ENCODE results near the gene IRF6.

IRF6 gene

DNA sequence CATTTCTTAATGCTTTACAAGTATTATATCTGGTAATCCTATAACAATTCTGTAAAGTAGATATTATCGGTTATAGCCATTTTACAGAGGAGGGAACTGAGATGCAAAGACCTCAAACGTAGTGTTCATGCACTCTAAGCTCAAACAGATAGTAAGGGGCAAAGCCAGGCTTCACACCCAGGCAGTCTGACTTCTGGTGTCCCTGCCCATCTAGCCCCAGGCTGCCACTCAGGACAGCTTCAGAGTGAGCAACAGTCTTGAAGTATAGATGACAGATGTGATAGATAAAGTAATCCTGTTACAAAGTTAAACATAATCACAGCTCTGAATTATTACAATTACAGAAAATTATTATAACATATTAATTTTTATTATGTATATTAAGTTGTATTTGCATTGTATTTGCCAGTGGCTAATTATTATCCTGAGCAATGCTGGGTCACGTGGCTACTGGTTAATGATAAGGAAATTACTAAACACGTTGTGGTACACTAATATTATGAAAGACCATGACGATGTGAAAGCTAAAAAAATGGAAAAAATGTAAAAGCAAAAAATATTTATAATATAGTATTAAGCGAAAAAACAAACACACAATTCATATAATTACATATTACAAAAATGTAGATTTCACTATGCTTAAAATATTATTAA is 56.1 kb downstream of the IRF6 start:
- Histone ChIP-seq H3K9me3 (ENCODE audit: insufficient read depth, low read length) (no peaks in the 10 kb centered on the region), H3K9ac (ENCODE audit: insufficient read length, low read depth) (no peak overlapping the region), H3K27me3 (ENCODE audit: insufficient read depth, insufficient read length) (no peaks in the 10 kb centered on the region), H3K4me1 (ENCODE audit: insufficient read depth, insufficient read length) (peaks cover 4% of the 10 kb centered on the region), H3K4me3 (ENCODE audit: insufficient read length, low read depth) (no peak overlapping the region), H3K36me3 (ENCODE audit: insufficient read depth, insufficient read length, low read length) (no peaks in the 10 kb centered on the region)
- no peak for DNase-seq (ENCODE audit: low read depth, low spot score)
- TF ChIP-seq ZNF274 (IDR thresholded peaks at IDR 0.05; ENCODE audit: low read depth, low read length) (no peak), SUZ12 (IDR thresholded peaks at IDR 0.05; ENCODE audit: extremely low read depth, insufficient read depth, insufficient read length) (no peak), YY1 (IDR thresholded peaks at IDR 0.05; ENCODE audit: insufficient read depth, insufficient read length) (no peak)

DNA sequence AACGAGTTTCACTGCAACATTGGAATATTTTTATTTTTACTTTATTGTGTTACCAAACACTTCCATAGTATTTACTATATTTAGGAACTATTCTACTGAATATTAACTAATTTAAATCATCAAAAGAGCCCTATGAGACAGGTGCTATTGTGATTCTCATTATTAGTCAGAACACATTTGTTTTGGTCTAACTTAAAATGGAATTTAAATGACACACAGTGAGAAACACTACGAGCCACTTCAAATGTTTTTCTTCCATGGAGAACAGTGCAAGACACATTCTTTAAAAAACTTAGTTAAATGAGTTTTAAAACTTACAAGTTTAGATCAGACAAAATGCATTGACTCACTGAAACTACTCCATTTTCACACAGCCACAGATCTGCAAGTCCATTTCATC is 56.7 kb downstream of the IRF6 start:
- TF ChIP-seq YY1 (IDR thresholded peaks at IDR 0.05; ENCODE audit: insufficient read depth, insufficient read length) (no peak), ZNF274 (IDR thresholded peaks at IDR 0.05; ENCODE audit: low read depth, low read length) (no peak), SUZ12 (IDR thresholded peaks at IDR 0.05; ENCODE audit: extremely low read depth, insufficient read depth, insufficient read length) (no peak)
- Histone ChIP-seq H3K36me3 (ENCODE audit: insufficient read depth, insufficient read length, low read length) (no peaks in the 10 kb centered on the region), H3K4me1 (ENCODE audit: insufficient read depth, insufficient read length) (peaks cover 4% of the 10 kb centered on the region), H3K9ac (ENCODE audit: insufficient read length, low read depth) (no peak overlapping the region), H3K9me3 (ENCODE audit: insufficient read depth, low read length) (no peaks in the 10 kb centered on the region), H3K4me3 (ENCODE audit: insufficient read length, low read depth) (no peak overlapping the region), H3K27me3 (ENCODE audit: insufficient read depth, insufficient read length) (no peaks in the 10 kb centered on the region)
- DNase-seq (ENCODE audit: low read depth, low spot score) = no peak

DNA sequence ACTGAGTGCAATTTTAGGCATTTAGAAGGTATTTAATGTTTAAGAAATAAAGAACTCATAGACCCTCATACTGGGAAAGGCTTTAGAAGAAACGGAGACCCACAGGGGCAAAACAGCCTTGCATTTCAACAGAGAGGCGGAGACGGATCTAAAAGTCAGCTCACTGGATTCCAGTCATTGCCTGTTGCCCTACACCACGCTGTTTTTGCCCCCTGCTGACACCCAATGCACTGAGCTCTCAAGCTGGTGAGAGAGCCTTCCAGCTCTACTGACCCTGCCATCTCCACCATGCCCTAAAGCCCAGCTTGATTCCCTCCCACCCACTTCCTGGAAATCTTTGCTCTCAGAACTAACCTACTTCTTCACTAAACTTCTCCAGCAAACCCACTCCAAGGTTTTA is 57.3 kb downstream of the IRF6 start:
- no peak for TF ChIP-seq YY1 (IDR thresholded peaks at IDR 0.05; ENCODE audit: insufficient read depth, insufficient read length)
- no peak for TF ChIP-seq ZNF274 (IDR thresholded peaks at IDR 0.05; ENCODE audit: low read depth, low read length)
- TF ChIP-seq SUZ12 (IDR thresholded peaks at IDR 0.05; ENCODE audit: extremely low read depth, insufficient read depth, insufficient read length) = no peak
- DNase-seq (ENCODE audit: low read depth, low spot score) = peak; percentile 9

DNA sequence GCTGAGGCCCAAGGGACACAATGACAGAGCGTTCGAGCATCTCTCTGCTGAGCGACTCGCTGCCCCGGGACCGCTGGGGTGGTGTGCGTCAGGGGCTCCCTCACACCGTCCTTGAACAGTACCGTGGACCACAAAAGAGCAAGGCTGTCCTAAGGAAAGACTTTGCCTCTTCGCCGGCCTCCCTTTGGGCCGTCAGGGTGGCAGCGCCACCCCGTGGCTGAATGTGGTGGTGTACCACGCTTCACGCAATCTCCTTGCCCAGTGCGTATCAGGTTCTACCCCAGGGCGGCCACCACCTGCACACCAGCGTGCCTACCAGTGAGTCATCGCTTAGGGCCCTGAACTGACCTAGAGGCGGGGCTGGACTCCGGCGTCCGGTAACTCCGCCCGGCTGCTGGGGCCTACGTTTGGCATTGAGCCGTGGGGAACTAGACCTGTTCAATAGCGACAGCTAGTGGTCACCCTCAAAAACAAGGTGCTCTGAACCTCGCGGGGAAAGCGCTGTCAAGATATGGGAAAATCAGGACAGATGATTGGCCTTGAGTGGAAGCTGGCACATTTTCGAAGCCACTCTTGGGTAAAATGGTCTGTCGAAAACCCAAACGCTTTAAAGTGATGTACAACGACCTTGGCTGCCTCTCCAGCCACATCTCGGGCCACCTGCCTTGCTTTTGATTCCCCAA is 58.2 kb downstream of the IRF6 start:
- H3K27me3 ChIP-seq (ENCODE audit: insufficient read depth, insufficient read length) = no peaks in the 10 kb centered on the region
- no peaks in the 10 kb centered on the region for H3K9me3 ChIP-seq (ENCODE audit: insufficient read depth, low read length)
- no peak for TF ChIP-seq ZNF274 (IDR thresholded peaks at IDR 0.05; ENCODE audit: low read depth, low read length)
- TF ChIP-seq YY1 (IDR thresholded peaks at IDR 0.05; ENCODE audit: insufficient read depth, insufficient read length) = no peak
- no peak for TF ChIP-seq SUZ12 (IDR thresholded peaks at IDR 0.05; ENCODE audit: extremely low read depth, insufficient read depth, insufficient read length)
- no peaks in the 10 kb centered on the region for H3K36me3 ChIP-seq (ENCODE audit: insufficient read depth, insufficient read length, low read length)
- H3K4me1 ChIP-seq (ENCODE audit: insufficient read depth, insufficient read length) = peaks cover 4% of the 10 kb centered on the region
- DNase-seq (ENCODE audit: low read depth, low spot score) = peak; percentile 98
- H3K9ac ChIP-seq (ENCODE audit: insufficient read length, low read depth) = no peak overlapping the region
- no peak overlapping the region for H3K4me3 ChIP-seq (ENCODE audit: insufficient read length, low read depth)

More for the DNA sequence above, 57.3 kb downstream of the IRF6 start:
- Histone ChIP-seq H3K9me3 (ENCODE audit: insufficient read depth, low read length) (no peaks in the 10 kb centered on the region), H3K4me3 (ENCODE audit: insufficient read length, low read depth) (no peak overlapping the region), H3K36me3 (ENCODE audit: insufficient read depth, insufficient read length, low read length) (no peaks in the 10 kb centered on the region), H3K9ac (ENCODE audit: insufficient read length, low read depth) (no peak overlapping the region), H3K4me1 (ENCODE audit: insufficient read depth, insufficient read length) (peaks cover 4% of the 10 kb centered on the region), H3K27me3 (ENCODE audit: insufficient read depth, insufficient read length) (no peaks in the 10 kb centered on the region)

DNA sequence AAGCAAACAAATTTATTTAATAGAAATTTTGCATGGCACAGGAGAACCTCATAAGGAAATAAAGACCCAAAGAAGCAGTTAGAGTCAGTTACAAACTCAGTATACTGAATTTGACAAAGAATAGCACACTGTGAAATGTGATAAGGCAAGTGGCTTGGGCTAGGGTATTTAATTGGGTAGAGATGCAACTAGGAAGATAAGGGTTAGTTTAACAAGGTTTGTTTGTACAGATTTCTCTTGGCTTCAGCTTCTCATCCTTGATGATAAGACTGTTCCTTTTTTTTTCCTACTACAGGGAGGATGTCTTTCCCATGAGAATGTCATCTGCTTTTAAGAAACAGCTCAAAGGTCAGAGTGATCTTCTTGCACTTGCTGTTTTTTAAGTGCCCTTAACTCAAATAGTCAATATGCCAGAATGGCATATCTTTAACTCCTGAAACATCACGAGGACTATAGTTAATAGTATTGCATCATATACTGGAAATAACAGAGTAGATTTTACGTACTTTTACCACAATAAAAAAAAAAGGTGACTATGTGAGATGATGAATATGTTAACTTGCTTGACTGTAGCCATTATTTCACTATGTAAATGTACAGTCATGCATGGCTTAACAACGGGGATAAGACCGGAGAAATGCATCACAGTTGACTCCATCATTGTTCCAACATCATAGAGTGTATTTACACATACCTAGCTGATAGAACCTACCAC is 59.3 kb downstream of the IRF6 start:
- no peak for DNase-seq (ENCODE audit: low read depth, low spot score)
- no peaks in the 10 kb centered on the region for H3K36me3 ChIP-seq (ENCODE audit: insufficient read depth, insufficient read length, low read length)
- no peaks in the 10 kb centered on the region for H3K9me3 ChIP-seq (ENCODE audit: insufficient read depth, low read length)
- H3K4me3 ChIP-seq (ENCODE audit: insufficient read length, low read depth) = no peak overlapping the region
- H3K9ac ChIP-seq (ENCODE audit: insufficient read length, low read depth) = no peak overlapping the region
- peaks cover 4% of the 10 kb centered on the region for H3K4me1 ChIP-seq (ENCODE audit: insufficient read depth, insufficient read length)
- no peaks in the 10 kb centered on the region for H3K27me3 ChIP-seq (ENCODE audit: insufficient read depth, insufficient read length)
- TF ChIP-seq YY1 (IDR thresholded peaks at IDR 0.05; ENCODE audit: insufficient read depth, insufficient read length) = no peak
- TF ChIP-seq SUZ12 (IDR thresholded peaks at IDR 0.05; ENCODE audit: extremely low read depth, insufficient read depth, insufficient read length) = no peak
- no peak for TF ChIP-seq ZNF274 (IDR thresholded peaks at IDR 0.05; ENCODE audit: low read depth, low read length)

DNA sequence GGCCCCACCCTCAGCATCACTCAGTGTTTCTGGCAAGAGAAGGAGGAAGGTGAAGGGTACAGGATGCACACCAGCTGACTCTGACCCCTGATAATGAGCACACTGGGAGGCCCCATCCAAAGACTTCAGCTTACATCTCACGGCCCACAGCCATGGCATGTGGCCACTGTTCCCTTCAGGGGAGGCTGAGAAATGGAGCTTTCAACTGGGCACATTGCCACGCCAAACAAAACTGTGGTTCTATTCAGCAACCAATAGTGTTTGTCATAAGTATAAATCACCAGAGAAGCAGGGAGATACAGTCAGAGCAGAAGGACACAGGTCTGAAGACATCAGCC is 62.8 kb downstream of the IRF6 start:
- no peaks in the 10 kb centered on the region for H3K36me3 ChIP-seq (ENCODE audit: insufficient read depth, insufficient read length, low read length)
- DNase-seq (ENCODE audit: low read depth, low spot score) = no peak
- H3K9ac ChIP-seq (ENCODE audit: insufficient read length, low read depth) = no peak overlapping the region
- TF ChIP-seq SUZ12 (IDR thresholded peaks at IDR 0.05; ENCODE audit: extremely low read depth, insufficient read depth, insufficient read length) = no peak
- no peak for TF ChIP-seq ZNF274 (IDR thresholded peaks at IDR 0.05; ENCODE audit: low read depth, low read length)
- TF ChIP-seq YY1 (IDR thresholded peaks at IDR 0.05; ENCODE audit: insufficient read depth, insufficient read length) = no peak
- H3K4me3 ChIP-seq (ENCODE audit: insufficient read length, low read depth) = no peak overlapping the region
- no peaks in the 10 kb centered on the region for H3K27me3 ChIP-seq (ENCODE audit: insufficient read depth, insufficient read length)
- peaks cover 2% of the 10 kb centered on the region for H3K4me1 ChIP-seq (ENCODE audit: insufficient read depth, insufficient read length)
- no peaks in the 10 kb centered on the region for H3K9me3 ChIP-seq (ENCODE audit: insufficient read depth, low read length)
